SK-N-SH treated with all-trans-retinoic acid at 6 μM for 48 hours (cell line): ENCODE data around the gene PSMC3.
A peak's percentile ranks its signal among the peaks of the same experiment; 100 is the strongest.

ENCODE experiments used
- ATAC-seq: fragments of 200-7000 bp; cut with Tn5 transposase; 3 replicates; pipeline ENCODE4 v1.9.1; 2020; ENCODE audit warnings: mild to moderate bottlenecking, moderate library complexity
- ARNTL ChIP-seq: fragments of 450-650 bp; formaldehyde crosslinking; IDR thresholded peaks from 2 replicates; pipeline ENCODE4 v1.5.0; 2020; ENCODE audit warnings: low read depth, mild to moderate bottlenecking, moderate library complexity, borderline replicate concordance
- BACH2 ChIP-seq: fragments of 250-450 bp; sonication (Bioruptor Pico); IDR thresholded peaks from 2 replicates; pipeline ENCODE4 v1.9.0; 2021; ENCODE audit warnings: mild to moderate bottlenecking, borderline replicate concordance
- CREB5 ChIP-seq: fragments of 250-450 bp; sonication (Bioruptor Pico); IDR thresholded peaks from 2 replicates; pipeline ENCODE4 v1.5.1; 2020; ENCODE audit warnings: low read depth, mild to moderate bottlenecking, moderate library complexity
- CSDC2 ChIP-seq: fragments of 250-450 bp; sonication (Bioruptor Pico); IDR thresholded peaks from 2 replicates; pipeline ENCODE4 v1.5.0; 2020; ENCODE audit warnings: mild to moderate bottlenecking, moderate library complexity
- CSRNP3 ChIP-seq: fragments of 250-450 bp; sonication (Bioruptor Pico); IDR thresholded peaks from 2 replicates; pipeline ENCODE4 v1.5.1; 2021; ENCODE audit warnings: mild to moderate bottlenecking, moderate library complexity
- ESRRG ChIP-seq: fragments of 250-450 bp; sonication (Bioruptor Pico); IDR thresholded peaks from 2 replicates; pipeline ENCODE4 v1.6.1; 2021; ENCODE audit warnings: mild to moderate bottlenecking
- GLIS3 ChIP-seq: fragments of 250-450 bp; sonication (Bioruptor Pico); IDR thresholded peaks from 2 replicates; pipeline ENCODE4 v1.5.0; 2020; ENCODE audit warnings: mild to moderate bottlenecking, moderate library complexity
- ISL1 ChIP-seq: fragments of 250-450 bp; sonication (Bioruptor Pico); IDR thresholded peaks from 2 replicates; pipeline ENCODE4 v2.1.2; 2022; ENCODE audit warnings: mild to moderate bottlenecking, moderate library complexity
- PPARA ChIP-seq: fragments of 250-450 bp; sonication (Bioruptor Pico); IDR thresholded peaks from 2 replicates; pipeline ENCODE4 v1.5.0; 2020; ENCODE audit warnings: mild to moderate bottlenecking, borderline replicate concordance
- SNAI2 ChIP-seq: fragments of 250-450 bp; sonication (Bioruptor Pico); IDR thresholded peaks from 2 replicates; pipeline ENCODE4 v1.5.0; 2020; ENCODE audit warnings: mild to moderate bottlenecking, moderate library complexity
- TOX ChIP-seq: fragments of 250-450 bp; sonication (Bioruptor Pico); IDR thresholded peaks from 2 replicates; pipeline ENCODE4 v1.8.0; 2021; ENCODE audit warnings: mild to moderate bottlenecking, moderate library complexity, borderline replicate concordance
- TSHZ2 ChIP-seq: fragments of 250-450 bp; sonication (Bioruptor Pico); IDR thresholded peaks from 2 replicates; pipeline ENCODE4 v1.5.0; 2020; ENCODE audit warnings: mild to moderate bottlenecking, moderate library complexity
- ZC3H10 ChIP-seq: fragments of 250-450 bp; sonication (Bioruptor Pico); IDR thresholded peaks from 2 replicates; pipeline ENCODE4 v1.5.1; 2021; ENCODE audit warnings: mild to moderate bottlenecking, moderate library complexity
- ZFP3 ChIP-seq: fragments of 250-450 bp; sonication (Bioruptor Pico); IDR thresholded peaks from 2 replicates; pipeline ENCODE4 v1.5.0; 2020; ENCODE audit warnings: mild to moderate bottlenecking, moderate library complexity
- ZFP30 ChIP-seq: fragments of 450-650 bp; formaldehyde crosslinking; IDR thresholded peaks from 2 replicates; pipeline ENCODE4 v1.5.0; 2022; ENCODE audit warnings: mild to moderate bottlenecking, moderate library complexity
- ZNF565 ChIP-seq: fragments of 450-650 bp; formaldehyde crosslinking; conservative IDR thresholded peaks from 2 replicates; pipeline ENCODE4 v1.5.0; 2020; ENCODE audit warnings: low read depth, mild to moderate bottlenecking, moderate library complexity
- ZNF70 ChIP-seq: fragments of 450-650 bp; formaldehyde crosslinking; IDR thresholded peaks from 2 replicates; pipeline ENCODE4 v1.5.0; 2020; ENCODE audit warnings: mild to moderate bottlenecking, moderate library complexity
- ZNF8 ChIP-seq: fragments of 450-650 bp; formaldehyde crosslinking; IDR thresholded peaks from 2 replicates; pipeline ENCODE4 v1.5.0; 2020; ENCODE audit warnings: mild to moderate bottlenecking, moderate library complexity
- TF ChIP-seq, protein P1 (sequence below): fragments of 250-450 bp; sonication (Bioruptor Pico); IDR thresholded peaks from 2 replicates; pipeline ENCODE4 v1.8.0; 2020; ENCODE audit warnings: mild to moderate bottlenecking, moderate library complexity, borderline replicate concordance

The PSMC3 gene

DNA sequence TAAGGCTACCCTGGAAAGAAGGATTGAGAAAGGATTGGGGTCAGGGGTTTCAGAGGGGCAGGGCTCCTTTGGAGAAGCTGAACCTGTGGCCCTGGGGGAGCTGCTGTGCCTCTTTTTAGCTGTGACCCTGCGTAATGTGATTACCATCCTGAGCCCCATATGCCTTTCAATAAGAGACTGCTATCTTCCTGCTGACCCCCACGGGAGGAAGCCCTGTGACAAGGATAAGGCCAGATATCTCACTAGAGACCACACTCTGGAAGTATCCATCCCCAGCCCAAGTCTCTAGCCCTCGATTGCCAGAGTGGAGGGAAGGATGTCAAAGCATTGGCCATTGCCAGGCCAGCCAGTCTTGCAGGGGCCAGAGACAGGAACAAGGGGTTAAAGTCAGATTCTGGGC lies 22.7 kb downstream of the PSMC3 start:
- no peak for ATAC-seq
- TF ChIP-seq PPARA (no peak), SNAI2 (no peak), ZFP3 (no peak), ESRRG (CRISPR knock-in tag) (no peak), GLIS3 (CRISPR knock-in tag) (no peak), ZC3H10 (no peak), CSDC2 (CRISPR knock-in tag) (no peak), ZNF565 (CRISPR knock-in tag) (no peak), ARNTL (CRISPR knock-in tag) (no peak), ZFP30 (CRISPR knock-in tag) (no peak), CSRNP3 (no peak)

DNA sequence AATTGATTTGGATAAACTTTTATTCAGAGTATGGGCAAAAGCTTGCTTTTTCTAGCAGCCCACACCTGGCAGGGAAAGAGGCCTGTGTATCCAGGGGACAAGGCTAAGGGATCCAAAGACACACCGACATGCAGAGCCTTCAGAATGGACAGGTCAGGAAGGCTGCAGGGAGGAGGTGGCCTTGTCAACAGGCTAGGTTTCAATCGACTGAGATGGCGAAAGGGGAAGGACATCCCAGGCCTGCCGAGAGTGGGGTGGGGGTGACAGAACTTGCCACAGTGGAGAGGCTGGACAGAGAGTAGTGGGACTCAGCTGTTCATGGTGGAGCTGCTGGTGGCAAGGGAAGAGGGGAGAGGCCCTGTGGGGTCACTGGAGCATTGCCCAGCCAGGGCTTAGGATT lies 23.1 kb downstream of the PSMC3 start:
- no peak for ATAC-seq
- TF ChIP-seq ZC3H10 (no peak), ISL1 (no peak), ZFP3 (no peak), ZNF70 (CRISPR knock-in tag) (no peak), CREB5 (no peak), PPARA (no peak), BACH2 (CRISPR knock-in tag) (no peak), ZFP30 (CRISPR knock-in tag) (no peak), CSRNP3 (no peak), CSDC2 (CRISPR knock-in tag) (no peak), TOX (CRISPR knock-in tag) (no peak), TSHZ2 (no peak), SNAI2 (no peak)
- TF ChIP-seq, protein P1, sequence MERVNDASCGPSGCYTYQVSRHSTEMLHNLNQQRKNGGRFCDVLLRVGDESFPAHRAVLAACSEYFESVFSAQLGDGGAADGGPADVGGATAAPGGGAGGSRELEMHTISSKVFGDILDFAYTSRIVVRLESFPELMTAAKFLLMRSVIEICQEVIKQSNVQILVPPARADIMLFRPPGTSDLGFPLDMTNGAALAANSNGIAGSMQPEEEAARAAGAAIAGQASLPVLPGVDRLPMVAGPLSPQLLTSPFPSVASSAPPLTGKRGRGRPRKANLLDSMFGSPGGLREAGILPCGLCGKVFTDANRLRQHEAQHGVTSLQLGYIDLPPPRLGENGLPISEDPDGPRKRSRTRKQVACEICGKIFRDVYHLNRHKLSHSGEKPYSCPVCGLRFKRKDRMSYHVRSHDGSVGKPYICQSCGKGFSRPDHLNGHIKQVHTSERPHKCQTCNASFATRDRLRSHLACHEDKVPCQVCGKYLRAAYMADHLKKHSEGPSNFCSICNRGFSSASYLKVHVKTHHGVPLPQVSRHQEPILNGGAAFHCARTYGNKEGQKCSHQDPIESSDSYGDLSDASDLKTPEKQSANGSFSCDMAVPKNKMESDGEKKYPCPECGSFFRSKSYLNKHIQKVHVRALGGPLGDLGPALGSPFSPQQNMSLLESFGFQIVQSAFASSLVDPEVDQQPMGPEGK = no peak

DNA sequence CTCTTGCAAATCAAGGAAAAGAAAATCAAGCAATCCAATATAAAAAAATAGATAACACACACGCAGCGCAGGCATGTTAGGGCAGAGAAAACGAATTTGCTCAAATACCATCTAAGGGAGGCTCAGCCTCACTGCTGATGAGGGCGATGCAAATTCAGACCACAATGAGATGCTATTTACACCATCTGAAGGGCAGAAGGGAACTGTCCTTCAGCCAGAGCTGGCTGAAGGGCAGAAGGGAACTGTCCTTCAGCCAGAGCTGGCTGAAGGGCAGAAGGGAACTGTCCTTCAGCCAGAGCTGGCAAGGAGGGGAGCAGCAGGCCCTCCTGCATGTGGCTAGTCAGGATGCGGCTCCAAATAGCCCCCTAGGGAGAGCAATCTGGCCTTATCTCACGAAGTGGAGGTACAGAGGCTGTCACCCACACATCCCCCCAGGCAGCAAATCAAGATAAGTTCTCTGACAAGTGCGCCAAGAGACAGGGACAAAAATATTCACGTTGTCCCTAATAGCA lies 25.4 kb downstream of the PSMC3 start:
- ATAC-seq = peak; percentile 72
- no peak for TF ChIP-seq ISL1
- TF ChIP-seq ZNF8 (CRISPR knock-in tag) = 0 out of 2 replicates have a peak, but pooled peaks have one; percentile 5
- TF ChIP-seq CSRNP3 = no peak
